Activated CD4-positive, alpha-beta T cell treated with anti-CD3 and anti-CD28 coated beads, Interleukin-2, amount 50 U/mL, for 16 hours (primary cell): ENCODE measurements around the gene SLC6A17.

ENCODE experiments used
- DNase-seq: peaks from one replicate; pipeline ENCODE4 v3.0.0-alpha.2; 2020

The SLC6A17 gene

DNA sequence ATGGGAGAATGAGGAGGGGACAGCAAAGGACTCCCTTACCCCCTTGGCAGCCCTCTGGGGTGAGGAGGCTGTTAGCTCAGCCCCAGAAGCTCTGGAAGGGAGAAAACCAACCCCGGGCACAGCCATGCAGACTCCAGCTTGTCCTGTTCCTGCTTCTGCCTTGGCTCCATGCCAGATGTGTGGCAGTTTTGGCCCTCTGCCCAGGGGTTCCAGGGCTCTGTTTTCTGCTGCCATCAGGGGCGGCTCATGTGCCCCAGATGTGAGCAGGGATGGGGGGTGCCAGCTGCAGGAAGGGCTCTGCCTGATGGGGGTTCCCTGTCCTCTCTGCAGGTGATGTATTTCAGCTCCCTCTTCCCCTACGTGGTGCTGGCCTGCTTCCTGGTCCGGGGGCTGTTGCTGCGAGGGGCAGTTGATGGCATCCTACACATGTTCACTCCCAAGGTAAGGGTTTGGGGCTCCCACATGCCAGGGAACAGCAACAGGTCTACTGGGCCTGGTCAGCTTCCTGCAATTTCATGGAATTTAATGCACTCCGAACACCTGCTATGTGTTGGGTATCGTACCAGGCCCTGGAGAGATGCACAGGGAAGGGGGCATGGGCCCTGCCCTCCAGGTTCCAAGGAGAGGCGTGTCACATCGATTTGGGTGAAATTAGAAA, 26.1 kb downstream of the SLC6A17 start:
- no peak for DNase-seq

DNA sequence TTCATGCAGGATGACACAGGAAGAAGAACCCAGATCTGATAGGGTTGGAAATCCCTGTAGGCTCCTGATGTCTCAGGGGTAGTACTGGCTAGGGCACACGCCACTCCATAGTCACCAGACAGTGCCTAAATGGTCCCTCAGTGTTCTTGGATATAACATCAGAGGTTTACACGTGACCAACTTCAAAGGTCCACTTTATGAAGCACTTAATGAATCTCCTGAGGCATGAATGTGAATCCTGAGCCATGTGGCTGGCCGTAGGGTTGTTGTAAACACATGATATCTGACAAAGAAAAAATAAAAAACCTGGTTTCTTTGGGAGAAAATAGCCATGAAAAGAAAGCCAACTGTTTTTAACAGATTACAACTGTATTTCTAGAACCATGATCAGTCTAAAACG, 27.5 kb downstream of the SLC6A17 start:
- no peak for DNase-seq

DNA sequence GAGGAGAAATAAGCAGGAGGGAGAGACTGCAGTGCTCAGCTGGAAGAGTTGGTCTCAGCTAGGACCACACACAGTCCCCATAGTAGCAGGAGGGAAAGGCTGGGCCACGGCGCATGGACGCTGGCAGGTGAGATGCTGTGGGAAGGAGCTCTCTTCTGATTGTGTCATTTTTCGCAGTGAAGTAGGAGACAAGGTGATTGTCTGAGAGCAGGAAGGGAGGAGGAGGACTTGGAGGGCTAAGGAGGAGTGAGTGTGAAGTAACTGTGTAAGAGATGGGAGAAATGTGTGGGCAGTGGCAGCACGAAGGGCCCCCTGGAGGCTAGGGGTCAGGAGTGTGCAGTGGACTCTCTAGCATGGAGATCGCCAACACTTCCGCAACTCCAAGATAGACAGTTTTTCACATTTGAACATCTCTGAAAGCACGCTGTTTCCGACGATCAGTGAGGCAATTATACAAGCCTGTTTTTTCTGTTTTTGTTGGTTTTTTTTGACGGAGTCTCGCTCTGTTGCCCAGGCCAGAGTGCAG, 33.4 kb downstream of the SLC6A17 start:
- DNase-seq, result no peak

DNA sequence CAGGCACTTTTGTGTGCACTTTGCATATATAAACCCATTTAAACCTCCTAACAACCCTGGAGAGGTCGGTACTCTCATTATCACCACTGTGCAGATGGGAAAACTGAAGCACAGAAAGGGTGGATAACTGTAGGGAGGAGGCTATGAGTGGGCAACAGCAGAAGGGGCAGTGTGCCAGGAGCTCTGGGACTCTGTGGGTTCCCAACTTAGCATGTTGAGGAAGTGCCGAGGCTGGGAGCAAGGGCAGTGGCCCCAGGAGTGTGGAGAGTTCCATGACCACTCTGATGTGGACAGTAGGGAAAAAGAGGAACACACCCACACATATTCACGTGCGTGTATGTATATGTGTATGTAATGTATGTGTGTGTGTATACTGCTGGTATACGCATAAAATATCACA, 34.2 kb downstream of the SLC6A17 start:
- DNase-seq, result no peak

DNA sequence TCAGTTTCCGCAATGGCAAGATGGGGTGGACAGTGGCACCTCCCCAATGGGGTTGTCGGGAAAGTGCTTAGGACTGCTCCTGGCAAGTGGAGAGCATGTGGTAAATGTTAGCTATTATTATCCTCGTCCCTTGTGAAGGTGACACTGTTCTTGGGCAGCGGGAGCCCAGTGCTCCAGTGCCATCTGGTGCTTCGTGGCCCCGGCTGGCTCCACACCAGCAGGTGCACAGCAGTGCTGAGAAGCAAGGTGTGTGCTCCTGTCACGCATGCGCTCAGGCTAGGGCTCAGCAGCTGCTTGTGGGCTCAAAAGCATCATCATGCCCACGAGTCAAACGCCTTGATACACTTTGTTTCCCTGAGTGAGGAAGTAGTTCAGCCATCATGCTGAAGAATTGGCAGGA, 34.9 kb downstream of the SLC6A17 start:
- DNase-seq, result no peak

DNA sequence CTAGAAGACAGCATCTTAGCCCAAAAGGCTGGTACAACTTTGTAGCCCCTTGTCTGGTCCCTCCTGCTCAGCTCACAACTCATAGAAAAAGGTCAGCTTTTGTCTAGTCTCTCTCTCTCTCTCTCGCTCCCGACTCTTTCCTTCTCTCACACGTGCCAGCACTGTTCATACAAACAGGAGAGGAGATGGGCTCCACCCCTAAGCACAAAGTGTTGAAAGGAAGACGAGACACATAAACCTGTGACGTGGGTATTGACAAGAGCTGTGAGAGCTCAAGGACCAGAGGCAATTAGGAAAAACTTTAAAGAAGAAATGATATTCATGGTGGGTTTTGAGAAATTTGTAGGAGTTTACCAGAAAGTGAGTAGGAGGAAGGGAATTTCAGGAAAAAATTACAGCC, 36.3 kb downstream of the SLC6A17 start:
- DNase-seq, result no peak

DNA sequence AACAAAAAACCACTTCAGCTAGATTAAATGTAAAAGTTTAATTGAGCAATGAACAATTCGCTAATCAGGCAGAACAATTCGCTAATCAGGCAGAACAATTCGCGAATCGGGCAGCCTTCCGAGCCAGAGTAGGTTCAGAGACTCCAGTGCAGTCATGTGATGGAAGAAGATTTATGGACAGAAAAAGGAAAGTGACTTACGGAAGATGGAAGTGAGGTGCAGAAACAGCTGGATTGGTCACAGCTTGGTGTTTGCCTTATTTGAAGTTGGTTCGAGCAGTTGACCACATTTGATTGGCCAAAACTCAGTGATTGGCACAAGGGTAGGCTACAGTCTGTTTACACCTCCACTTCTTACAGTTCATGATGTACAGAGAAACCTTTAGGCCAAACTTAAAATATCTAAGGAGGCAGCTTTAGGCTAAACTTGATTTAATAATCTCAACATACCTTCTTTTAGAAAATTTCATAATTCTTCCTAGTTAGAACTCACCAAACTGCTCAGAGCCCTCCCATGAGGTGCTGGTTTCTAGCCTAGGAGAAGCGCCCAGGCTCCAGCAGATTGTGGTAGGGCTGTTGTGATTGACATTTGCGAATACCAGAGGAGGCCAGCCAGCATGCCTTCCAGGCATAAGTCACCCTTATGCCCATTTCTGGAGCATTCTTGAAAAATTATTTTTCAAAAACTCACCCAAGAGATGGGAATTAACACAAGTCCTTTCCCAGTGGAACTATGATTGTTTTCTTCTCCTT, 37.0 kb downstream of the SLC6A17 start:
- no peak for DNase-seq

DNA sequence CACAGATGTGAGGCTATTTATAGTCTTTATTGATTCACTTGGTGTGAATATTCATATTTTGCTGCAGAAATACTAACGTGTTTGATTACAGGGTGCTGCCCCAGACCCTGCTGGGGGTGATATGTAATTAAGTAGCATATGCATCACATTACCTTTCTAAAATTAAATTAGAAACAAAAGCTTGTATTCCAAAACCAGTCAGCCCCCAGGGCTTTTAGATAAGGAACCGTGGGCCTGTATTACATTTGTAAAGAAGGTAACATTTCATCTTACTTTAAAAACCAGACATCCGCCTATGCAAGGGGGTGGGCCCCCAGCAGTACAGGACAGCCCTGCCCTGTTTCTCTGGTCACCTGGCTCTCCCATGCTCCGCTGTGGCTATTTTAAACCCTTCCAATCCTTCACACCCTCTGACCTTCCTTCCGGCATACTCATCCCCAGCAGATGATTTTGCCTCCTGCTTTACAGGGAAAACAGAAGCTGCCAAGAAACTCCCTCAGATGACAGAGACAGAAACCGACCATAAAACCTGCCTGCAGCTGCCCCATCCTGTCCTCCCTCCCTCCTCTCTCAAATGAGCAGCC, 37.8 kb downstream of the SLC6A17 start:
- DNase-seq, result no peak

DNA sequence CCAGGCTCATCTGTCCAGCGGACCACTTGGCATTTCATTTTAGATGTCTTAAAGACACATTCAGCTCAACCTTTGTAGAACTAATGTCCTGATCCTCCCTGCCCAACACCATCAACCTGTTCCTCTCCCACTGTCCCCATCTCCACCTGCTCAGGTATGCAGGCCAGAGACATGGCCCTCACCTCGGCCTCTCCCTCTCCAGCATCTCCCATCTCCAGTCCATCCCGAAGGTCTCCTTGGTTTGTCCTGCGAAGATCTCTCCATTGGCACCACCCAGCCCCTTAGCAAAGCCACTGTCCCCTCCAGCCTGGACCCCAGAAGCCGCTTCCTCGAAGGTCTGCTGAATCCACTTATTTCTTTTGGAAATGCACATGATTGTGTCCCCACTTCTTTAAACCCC, 38.9 kb downstream of the SLC6A17 start:
- DNase-seq, result no peak

DNA sequence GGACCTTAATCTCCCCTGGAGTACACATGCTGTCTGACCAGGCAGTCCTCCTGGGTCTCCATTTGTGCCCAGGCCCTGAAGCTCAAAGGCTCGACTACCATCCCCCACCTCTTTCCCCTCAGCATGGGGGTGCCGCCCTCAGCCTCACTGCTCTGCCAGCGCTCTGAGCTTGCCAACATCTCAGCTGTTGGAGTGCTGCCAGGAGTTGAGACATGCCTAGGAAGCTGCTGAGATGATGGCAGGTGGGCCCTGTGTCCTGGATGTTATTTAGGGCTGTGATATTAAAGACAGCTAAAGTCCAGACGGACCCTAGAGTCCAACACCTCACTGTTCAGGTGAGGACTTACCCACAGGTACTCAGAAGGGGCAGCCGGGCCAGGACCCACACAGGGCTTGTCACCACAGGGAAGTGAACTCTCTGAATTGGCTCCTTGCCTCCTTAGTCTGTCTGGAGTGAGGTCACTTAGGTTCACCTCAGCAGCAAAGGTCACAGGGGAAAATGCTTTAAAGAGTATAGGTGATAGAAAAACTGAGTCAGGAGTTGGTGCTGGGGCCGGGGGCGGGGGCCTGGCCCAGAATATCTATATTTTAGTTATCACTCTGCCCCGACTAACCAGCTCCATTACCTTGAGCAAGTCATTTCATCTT, 40.1 kb downstream of the SLC6A17 start:
- DNase-seq, result no peak

DNA sequence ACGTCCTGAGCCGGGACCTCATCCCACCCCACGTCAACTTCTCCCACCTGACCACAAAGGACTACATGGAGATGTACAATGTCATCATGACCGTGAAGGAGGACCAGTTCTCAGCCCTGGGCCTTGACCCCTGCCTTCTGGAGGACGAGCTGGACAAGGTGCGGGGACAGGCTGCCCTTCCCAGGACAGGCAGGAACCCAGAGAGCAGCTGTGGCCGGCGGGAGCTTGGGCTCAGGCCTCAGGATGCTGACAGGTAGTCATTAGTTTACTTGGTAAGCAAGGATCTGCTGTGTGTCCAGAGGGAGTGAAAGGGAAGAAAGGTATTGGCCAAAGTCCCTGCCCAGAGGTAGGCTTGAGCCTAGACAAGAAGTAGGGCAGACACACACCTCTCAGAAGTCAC, 42.2 kb downstream of the SLC6A17 start:
- no peak for DNase-seq

DNA sequence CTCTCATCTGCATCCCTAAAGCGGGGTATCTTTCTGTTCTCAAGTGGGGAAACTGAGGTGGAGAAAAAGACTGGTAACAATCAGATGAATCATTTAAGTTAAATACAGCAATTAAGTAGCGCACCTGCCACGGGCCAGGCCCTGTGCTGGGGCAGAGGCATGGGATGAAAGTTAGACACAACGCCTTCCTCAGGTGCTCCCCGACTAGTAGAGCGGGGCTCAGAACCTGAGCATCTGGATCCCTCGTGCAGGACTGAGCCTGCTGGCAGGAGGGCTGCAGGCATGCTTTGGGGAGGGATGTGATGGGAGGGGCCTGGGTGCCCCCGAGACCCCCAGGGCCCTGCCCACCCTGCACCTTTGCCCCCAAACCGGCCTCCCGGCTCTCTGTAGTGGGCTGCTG, 44.9 kb downstream of the SLC6A17 start:
- DNase-seq, result no peak

DNA sequence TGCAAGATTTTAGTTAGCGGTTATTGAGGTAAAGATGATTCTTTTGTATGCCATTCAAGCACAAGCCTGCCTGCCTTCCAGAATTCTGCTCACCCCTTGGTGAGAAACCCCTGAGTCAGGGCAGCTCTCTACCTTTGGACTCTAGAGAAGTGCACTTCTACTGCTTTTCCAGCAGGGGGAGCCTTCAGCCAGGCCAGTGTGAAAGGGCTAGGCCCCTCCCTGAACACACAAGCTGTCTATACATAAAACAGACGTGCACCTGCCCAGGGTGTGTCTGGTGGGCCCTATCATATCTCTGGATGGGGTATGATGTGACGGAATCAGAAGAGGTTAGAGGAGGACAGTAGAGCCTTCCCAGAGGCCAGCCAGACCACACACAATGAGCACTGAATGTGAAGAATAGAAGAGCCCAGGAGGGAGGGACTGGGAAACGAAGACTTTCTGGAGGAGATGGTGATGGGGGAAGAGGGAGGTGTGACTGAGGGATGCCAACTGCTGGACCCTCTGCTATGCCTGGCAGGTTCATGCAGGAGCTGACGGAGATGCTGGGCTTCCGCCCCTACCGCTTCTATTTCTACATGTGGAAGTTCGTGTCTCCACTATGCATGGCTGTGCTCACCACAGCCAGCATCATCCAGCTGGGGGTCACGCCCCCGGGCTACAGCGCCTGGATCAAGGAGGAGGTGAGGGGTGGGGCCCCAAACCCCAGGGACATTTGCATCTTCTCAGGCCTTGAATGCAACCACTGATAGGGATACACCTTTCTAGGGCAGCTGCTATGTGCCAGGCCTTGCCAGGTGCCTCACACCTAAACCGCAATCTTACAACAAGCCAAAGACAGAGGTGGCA, 46.8 kb downstream of the SLC6A17 start:
- DNase-seq, result peak; percentile 72

DNA sequence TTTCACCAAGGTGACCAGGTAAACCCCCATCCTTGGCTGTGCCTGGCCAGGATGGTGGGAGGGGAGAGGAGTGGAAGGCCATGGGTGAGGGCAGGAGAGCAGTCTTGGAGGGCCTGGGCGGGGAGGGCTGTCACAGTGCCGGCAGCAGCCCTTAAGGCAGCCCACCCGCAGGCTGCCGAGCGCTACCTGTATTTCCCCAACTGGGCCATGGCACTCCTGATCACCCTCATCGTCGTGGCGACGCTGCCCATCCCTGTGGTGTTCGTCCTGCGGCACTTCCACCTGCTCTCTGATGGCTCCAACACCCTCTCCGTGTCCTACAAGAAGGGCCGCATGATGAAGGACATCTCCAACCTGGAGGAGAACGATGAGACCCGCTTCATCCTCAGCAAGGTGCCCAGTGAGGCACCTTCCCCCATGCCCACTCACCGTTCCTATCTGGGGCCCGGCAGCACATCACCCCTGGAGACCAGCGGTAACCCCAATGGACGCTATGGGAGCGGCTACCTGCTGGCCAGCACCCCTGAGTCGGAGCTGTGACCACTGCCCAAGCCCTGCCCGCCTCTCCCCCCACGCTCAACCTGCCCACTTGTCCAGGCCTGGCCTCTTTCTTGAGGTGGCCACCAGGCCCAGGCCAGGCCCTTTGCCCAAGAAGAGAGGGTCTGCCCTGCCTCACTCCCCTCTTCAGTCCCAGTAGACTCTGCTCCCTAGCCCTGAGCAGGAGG, 47.8 kb downstream of the SLC6A17 start:
- no peak for DNase-seq

DNA sequence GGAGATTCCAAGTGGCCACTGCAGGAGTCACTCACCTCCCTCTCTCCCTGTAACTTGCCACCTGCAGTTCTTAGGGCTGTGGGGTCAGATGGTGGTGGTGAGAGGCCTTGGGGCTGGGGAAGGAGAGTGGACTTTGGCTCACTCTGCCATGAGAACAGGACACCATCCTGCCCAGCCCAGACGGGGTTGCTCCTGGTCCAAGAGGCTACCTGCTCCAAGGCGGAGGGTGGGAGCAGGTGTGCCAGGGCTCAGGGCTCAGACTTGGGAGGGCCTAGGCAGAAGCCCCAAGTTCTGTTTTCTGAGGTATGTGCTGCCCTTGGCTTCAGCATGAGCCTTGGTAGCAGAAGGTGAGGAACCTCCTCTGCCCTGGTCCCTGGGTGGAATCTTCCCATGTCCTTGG, 48.5 kb downstream of the SLC6A17 start:
- DNase-seq, result no peak

DNA sequence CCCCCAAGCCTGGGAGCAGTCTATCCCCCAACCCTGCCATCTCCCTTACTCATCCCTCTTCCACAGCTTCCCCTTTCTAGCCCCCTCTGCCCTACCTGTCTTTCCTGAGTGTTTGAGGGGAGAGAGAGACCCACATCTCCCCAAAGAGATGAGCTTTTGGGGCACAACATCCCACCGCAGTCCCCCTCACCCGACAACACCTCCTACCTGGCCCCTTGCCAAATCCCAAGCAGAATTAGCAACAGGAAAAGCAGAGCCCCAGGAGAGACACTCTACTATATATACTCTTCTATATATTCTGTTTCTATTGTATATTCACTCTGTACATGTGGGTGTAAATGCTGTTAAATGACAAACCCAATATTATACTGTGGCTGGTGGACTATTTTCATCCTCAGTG, 49.9 kb downstream of the SLC6A17 start:
- DNase-seq, result no peak

DNA sequence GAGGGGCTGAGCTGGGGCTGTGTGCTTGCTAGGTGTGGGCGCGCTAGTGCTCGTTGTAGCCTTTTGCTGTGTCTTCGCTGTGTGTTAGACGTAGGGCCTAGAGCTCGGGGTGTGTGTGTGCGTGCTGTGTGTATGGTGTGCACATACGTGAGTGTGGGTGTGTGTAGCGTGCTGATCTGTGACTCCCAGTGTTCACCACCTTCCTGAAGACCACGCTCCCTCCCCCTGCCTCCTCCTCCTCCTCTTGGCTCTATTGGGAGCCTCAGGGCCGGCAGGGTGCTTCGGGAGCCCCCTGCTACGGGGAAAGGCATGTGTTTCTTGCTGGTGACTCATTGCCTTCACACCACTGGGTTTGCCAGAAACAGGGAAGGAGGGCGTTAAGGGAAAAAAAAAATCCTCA, 50.4 kb downstream of the SLC6A17 start:
- no peak for DNase-seq

DNA sequence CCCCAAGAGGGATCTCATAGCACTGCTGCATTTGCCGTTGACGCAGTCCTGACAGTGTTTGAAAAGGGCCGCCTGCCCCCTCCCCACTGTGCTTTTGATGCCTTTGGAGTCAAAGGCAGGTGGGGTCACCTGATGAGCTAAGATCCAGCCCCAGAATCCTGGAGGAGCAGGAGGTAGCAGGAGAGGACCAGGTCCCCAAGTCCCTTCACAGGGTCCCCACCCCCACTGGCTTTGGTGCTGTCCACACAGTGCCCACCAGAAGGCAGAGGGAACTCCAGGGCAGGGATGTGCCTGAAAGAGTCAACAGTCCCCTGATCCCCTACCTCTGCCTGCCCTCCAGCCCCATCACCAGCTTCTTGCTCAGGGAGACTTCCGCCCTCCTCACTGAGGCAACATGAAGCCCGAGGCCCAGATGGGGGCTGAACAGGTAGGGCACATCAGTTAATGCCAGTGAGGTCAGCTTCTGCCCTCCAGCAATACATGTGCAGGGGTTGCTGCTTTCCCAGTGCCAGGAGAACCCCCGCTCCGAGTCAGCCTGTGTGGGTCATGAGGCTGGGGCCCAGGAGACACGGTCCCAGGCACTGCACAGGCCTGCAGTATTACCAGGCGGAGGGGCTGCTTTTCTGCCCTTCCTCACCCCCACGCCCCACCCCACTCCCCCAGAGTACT, 51.0 kb downstream of the SLC6A17 start:
- no peak for DNase-seq

DNA sequence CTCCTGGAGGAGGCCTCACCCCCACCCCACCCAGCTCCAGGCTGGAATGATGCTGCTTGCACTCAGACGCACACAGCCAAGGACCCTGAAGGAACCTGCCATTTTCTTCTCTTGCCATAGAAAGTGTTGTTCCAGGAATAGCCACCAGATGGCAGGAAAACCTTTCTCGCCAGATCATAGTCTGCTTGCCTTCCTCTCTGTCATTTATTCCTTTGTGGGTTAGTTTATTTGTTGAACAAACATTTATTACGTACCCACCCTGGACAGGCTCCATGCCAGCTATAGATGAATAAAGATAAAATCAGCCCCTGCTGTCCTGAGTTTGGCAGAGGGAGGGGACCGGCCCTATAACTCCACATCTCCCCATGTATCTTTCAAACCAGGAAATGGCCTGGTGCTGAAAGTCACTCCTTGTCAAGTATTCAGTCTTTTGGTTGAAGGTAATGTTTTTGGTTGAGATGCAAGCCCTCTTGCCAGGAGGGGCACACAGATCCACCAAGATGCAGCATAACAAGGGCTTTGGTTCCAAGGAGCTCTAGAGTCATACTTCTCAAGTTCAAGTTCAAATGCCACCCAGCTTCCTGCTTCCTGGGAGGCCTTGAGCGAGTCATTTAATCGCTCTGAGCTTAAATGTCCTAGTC, 52.8 kb downstream of the SLC6A17 start:
- peak; percentile 80 for DNase-seq

DNA sequence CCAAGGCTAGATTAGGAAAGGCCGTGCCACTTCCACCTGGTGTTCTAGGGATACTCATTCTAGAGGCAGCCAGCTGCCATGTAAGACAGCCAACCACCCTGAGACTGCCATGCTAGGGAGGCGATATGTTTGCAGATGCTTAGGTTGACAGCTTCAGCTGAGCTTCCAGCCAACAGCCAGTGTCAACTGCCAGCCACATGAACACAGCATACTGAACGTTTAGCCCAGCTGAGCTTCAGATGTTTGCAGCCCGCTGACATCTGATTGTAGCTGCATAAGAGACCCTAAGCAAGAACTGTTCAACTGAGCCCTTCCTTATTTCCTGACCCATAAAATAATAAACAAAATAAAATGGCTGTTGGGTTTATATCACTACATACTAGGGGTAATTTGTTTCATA, 54.9 kb downstream of the SLC6A17 start:
- DNase-seq, result no peak

DNA sequence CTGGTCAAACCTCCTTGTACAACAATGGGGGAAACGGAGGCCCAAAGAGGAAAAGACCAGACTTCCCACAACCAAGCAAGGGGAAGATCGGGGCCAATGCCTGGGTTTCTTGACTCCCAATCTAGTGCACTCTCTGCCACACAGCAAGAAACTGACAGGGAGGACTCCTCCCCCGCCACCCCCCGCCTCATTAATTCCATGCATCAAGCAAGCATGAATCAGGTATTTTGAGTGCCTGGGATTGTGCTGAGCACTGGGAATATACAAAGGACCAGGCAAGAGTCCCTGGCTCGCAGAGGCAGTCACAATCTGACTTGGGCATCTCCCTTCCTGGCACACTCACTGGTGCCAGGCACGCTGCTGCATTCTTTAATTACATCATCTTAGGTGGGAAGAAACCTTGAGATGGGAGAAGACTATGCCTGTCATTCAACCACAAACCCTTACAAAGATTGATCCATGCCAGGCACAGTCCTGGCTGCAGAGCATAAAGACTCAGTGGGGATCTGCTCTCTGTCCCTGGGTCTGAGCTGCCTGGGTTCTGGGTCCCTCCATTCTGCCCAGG, 55.4 kb downstream of the SLC6A17 start:
- no peak for DNase-seq
